H1 (cell line): Measurements from ENCODE around the gene MBNL1. TPM values are rescaled to one million over a fixed set of nuclear protein-coding genes. Genes with fewer than 3 reads are reported as not detected.

Experiments used
- CTCF ChIA-PET: fragments of 300-600 bp; sonication (Branson Sonifier 250); formaldehyde crosslinking; loops from one replicate; lab custom pipeline; 2021; ENCODE audit not compliant: partially characterized antibody; lab: Charles Lee
- POLR2A ChIA-PET: fragments of 300-600 bp; sonication (Branson Sonifier 250); formaldehyde crosslinking; loops from one replicate; lab custom pipeline; 2021; ENCODE audit warnings: inconsistent platforms; ENCODE audit not compliant: partially characterized antibody; lab: Charles Lee
- DNase-seq, 2 experiments: peaks; one replicate each; pipeline versions ENCODE4 v3.0.0 to v3.0.0-alpha.2; 2010 to 2022; ENCODE audit warnings: low spot score in 2 of 2, low read depth in 1 of 2, mixed read lengths in 1 of 2
- FAIRE-seq: peaks from 2 replicates; lab custom pipeline; 2011; peaks lifted over from hg19 to GRCh38; lab: Jason Lieb, UNC
- H2AFZ ChIP-seq: 2 replicates; pipeline ENCODE4 v1.8.1; 2012; ENCODE audit warnings: low read length, inconsistent platforms
- H2AK5ac ChIP-seq: 2 replicates; pipeline ENCODE4 v1.6.1; 2013; ENCODE audit warnings: low read depth, low read length
- H2BK120ac ChIP-seq: replicated peaks from 2 replicates; pipeline ENCODE3; 2013; ENCODE audit warnings: low read depth, low read length, inconsistent platforms
- H2BK12ac ChIP-seq: 2 replicates; pipeline ENCODE4 v1.6.1; 2013; ENCODE audit warnings: low read depth, low read length
- H2BK15ac ChIP-seq: 2 replicates; pipeline ENCODE4 v1.6.1; 2013; ENCODE audit warnings: low read length
- H2BK20ac ChIP-seq: 2 replicates; pipeline ENCODE4 v1.6.1; 2013; ENCODE audit warnings: low read length
- H2BK5ac ChIP-seq: 2 replicates; pipeline ENCODE4 v1.6.1; 2013; ENCODE audit warnings: low read depth, low read length
- H3K14ac ChIP-seq: 2 replicates; pipeline ENCODE4 v1.6.1; 2013; ENCODE audit warnings: inconsistent platforms; ENCODE audit not compliant: insufficient read length
- H3K18ac ChIP-seq: 2 replicates; pipeline ENCODE4 v1.6.1; 2013; ENCODE audit warnings: low read length; ENCODE audit errors: extremely low read depth
- H3K23ac ChIP-seq: 2 replicates; pipeline ENCODE4 v1.6.1; 2013; ENCODE audit warnings: inconsistent platforms; ENCODE audit not compliant: insufficient read length
- H3K23me2 ChIP-seq: 2 replicates; pipeline ENCODE4 v1.6.1; 2013; ENCODE audit warnings: low read depth, low read length
- H3K27ac ChIP-seq: 2 replicates; pipeline ENCODE4 v1.6.1; 2011; ENCODE audit warnings: low read depth, low read length, inconsistent platforms
- H3K27me3 ChIP-seq, 4 experiments: replicated peaks in 1 of 4; 1 replicate in 1 of 4; 2 replicates in 3 of 4; pipeline versions ENCODE4 v1.6.1 to v1.8.1; 2011 to 2013; ENCODE audit warnings: low read length in 3 of 4, mild to moderate bottlenecking in 3 of 4, inconsistent platforms in 2 of 4, mixed read lengths in 2 of 4, moderate library complexity in 1 of 4; ENCODE audit not compliant: control insufficient read depth in 3 of 4, insufficient read depth in 3 of 4; ENCODE audit errors: extremely low read depth in 1 of 4
- H3K36me3 ChIP-seq, 4 experiments: 2 replicates each; pipeline versions ENCODE4 v1.6.1 to v1.8.1; 2011 to 2013; ENCODE audit warnings: mild to moderate bottlenecking in 4 of 4, low read length in 3 of 4, moderate library complexity in 2 of 4, control low read depth in 1 of 4, inconsistent platforms in 1 of 4; ENCODE audit not compliant: insufficient read depth in 4 of 4, control insufficient read depth in 2 of 4
- H3K4ac ChIP-seq: replicated peaks from 2 replicates; pipeline ENCODE3; 2013; ENCODE audit warnings: low read length, low read depth, mixed read lengths, inconsistent platforms; ENCODE audit not compliant: insufficient read length
- H3K4me1 ChIP-seq, 4 experiments: replicated peaks in 1 of 4; 1 replicate in 1 of 4; 2 replicates in 3 of 4; pipeline versions ENCODE4 v1.6.1 to v1.8.1; 2011 to 2013; ENCODE audit warnings: low read length in 3 of 4, inconsistent platforms in 2 of 4, mixed read lengths in 1 of 4; ENCODE audit not compliant: insufficient read depth in 4 of 4, control insufficient read depth in 3 of 4
- H3K4me2 ChIP-seq, 2 experiments: 2 replicates each; pipeline versions ENCODE4 v1.6.1 to v1.8.1; 2011 to 2013; ENCODE audit warnings: low read depth in 2 of 2, low read length in 2 of 2, control low read depth in 1 of 2, inconsistent platforms in 1 of 2, mild to moderate bottlenecking in 1 of 2; ENCODE audit not compliant: insufficient read depth in 1 of 2
- H3K4me3 ChIP-seq, 4 experiments: fragments of 200-600, 300-600 bp in 1 of 4; sonication (generic), shearing (Covaris generic), sonication (Bioruptor Twin) in 1 of 4; 2 replicates each; pipeline versions ENCODE4 v1.5.1 to v1.8.1; 2011 to 2016; ENCODE audit warnings: low read length in 4 of 4, low read depth in 3 of 4, control low read depth in 2 of 4, inconsistent platforms in 2 of 4, mild to moderate bottlenecking in 2 of 4, mixed read lengths in 1 of 4, moderate library complexity in 1 of 4; ENCODE audit not compliant: insufficient read depth in 2 of 4; ENCODE audit errors: extremely low read depth in 1 of 4
- H3K56ac ChIP-seq: replicated peaks from 2 replicates; pipeline ENCODE3; 2013; ENCODE audit warnings: low read depth, mild to moderate bottlenecking, mixed read lengths, low read length, inconsistent platforms; ENCODE audit not compliant: insufficient read length
- H3K79me1 ChIP-seq: 2 replicates; pipeline ENCODE4 v1.6.1; 2013; ENCODE audit warnings: low read depth, low read length, control low read depth
- H3K79me2 ChIP-seq, 2 experiments: 2 replicates each; pipeline versions ENCODE4 v1.6.1 to v1.8.1; 2012 to 2013; ENCODE audit warnings: low read length in 2 of 2, mild to moderate bottlenecking in 2 of 2, inconsistent platforms in 1 of 2; ENCODE audit not compliant: insufficient read depth in 2 of 2, control insufficient read depth in 1 of 2
- H3K9ac ChIP-seq, 4 experiments: replicated peaks in 1 of 4; 1 replicate in 1 of 4; 2 replicates in 3 of 4; pipeline versions ENCODE4 v1.6.1 to v1.8.1; 2011 to 2013; ENCODE audit warnings: low read depth in 3 of 4, low read length in 3 of 4, control low read depth in 2 of 4, mild to moderate bottlenecking in 2 of 4, moderate library complexity in 2 of 4, inconsistent platforms in 1 of 4; ENCODE audit errors: extremely low read depth in 1 of 4
- H3K9me3 ChIP-seq, 2 experiments: 2 replicates each; pipeline versions ENCODE4 v1.6.1 to v1.8.1; 2012 to 2013; ENCODE audit warnings: mild to moderate bottlenecking in 2 of 2, moderate library complexity in 2 of 2, control low read depth in 1 of 2, inconsistent platforms in 1 of 2, low read depth in 1 of 2, low read length in 1 of 2, mixed read lengths in 1 of 2; ENCODE audit not compliant: insufficient read depth in 2 of 2
- H4K20me1 ChIP-seq, 2 experiments: replicated peaks in 1 of 2; 2 replicates each; pipeline versions ENCODE3 to v1.8.1; 2011 to 2013; ENCODE audit warnings: inconsistent platforms in 2 of 2, low read length in 2 of 2, mild to moderate bottlenecking in 1 of 2; ENCODE audit not compliant: insufficient read depth in 2 of 2, control insufficient read depth in 1 of 2
- H4K5ac ChIP-seq: 2 replicates; pipeline ENCODE4 v1.6.1; 2013; ENCODE audit warnings: low read length, low read depth, mixed read lengths, inconsistent platforms; ENCODE audit not compliant: insufficient read length
- H4K8ac ChIP-seq: 2 replicates; pipeline ENCODE4 v1.8.0; 2013; ENCODE audit warnings: mild to moderate bottlenecking, moderate library complexity, low read length, inconsistent platforms; ENCODE audit not compliant: insufficient read depth; ENCODE audit errors: extremely low read depth
- H4K91ac ChIP-seq: replicated peaks from 2 replicates; pipeline ENCODE3; 2013; ENCODE audit warnings: low read length, mixed read lengths, inconsistent platforms; ENCODE audit not compliant: insufficient read length
- CTCF ChIP-seq, 3 experiments: IDR thresholded peaks; 1 replicate in 2 of 3; 2 replicates in 1 of 3; pipeline versions ENCODE4 v1.5.1 to v1.6.1; 2011; ENCODE audit warnings: low read length in 3 of 3, mild to moderate bottlenecking in 3 of 3, inconsistent platforms in 2 of 3, low read depth in 1 of 3, moderate library complexity in 1 of 3; ENCODE audit not compliant: insufficient read depth in 1 of 3; ENCODE audit errors: control extremely low read depth in 1 of 3
- SIN3A ChIP-seq, 2 experiments: IDR thresholded peaks in 1 of 2; conservative IDR thresholded peaks in 1 of 2; 2 replicates each; pipeline ENCODE4 v1.6.1; 2011 to 2012; ENCODE audit warnings: low read length in 2 of 2, improper control_type of control experiment in 1 of 2, low read depth in 1 of 2, mild to moderate bottlenecking in 1 of 2
- TAF1 ChIP-seq: IDR thresholded peaks from 2 replicates; pipeline ENCODE4 v1.6.1; 2011; ENCODE audit warnings: mild to moderate bottlenecking, low read depth, low read length
- WGBS, 2 experiments: shearing (Covaris generic) in 1 of 2; methylation state at CpG; one replicate each; pipeline versions ENCODE4 v1.1.6 to v1.1.7; 2013 to 2015; ENCODE audit warnings: low lambda C conversion rate in 2 of 2, mixed read lengths in 2 of 2, inconsistent platforms in 1 of 2, low coverage in 1 of 2, missing lambda C conversion rate in 1 of 2; ENCODE audit not compliant: insufficient replicate concordance in 2 of 2, insufficient coverage in 1 of 2, insufficient read length in 1 of 2; ENCODE audit errors: extremely low coverage in 1 of 2, missing lambda C conversion rate in 1 of 2; 5-methylcytosine and 5-hydroxymethylcytosine counted together
- polyA plus RNA-seq, 7 experiments: library from polyadenylated mRNA; depleted of rRNA in 3 of 7; stranded (reverse) in 5 of 7; unstranded in 2 of 7; fragments of >200 nt in 5 of 7; fragments of 200-250 nt in 2 of 7; gene quantifications; 1 replicate in 5 of 7; 2 replicates in 1 of 7; 4 replicates in 1 of 7; pipeline versions ENCODE4 v1.2.1 to v1.2.3, GENCODE V29; 2011 to 2013; ENCODE audit warnings: missing spikeins in 2 of 7, mixed read lengths in 2 of 7
- total RNA-seq: library from RNA; stranded (reverse); fragmentation: NEBNext Ultra II Directional; extraction: Animal tissue kit (Norgen Biotek cat#: 25700); gene quantifications from 2 replicates; pipeline ENCODE4 v1.2.1, GENCODE V29; 2021

MBNL1 gene
- total and polyA plus RNA-seq, 2 of the 8 experiments (the other 6 are each of a cell fraction or from before 2014, with no cell fraction given), result 5.0 to 16.4 TPM

- H4K91ac ChIP-seq, result no peak overlapping the region
- H4K8ac ChIP-seq, result no peak overlapping the region
- H3K4me3 ChIP-seq, result no peak overlapping the region
- 0 out of 7 replicates have a peak, but pooled peaks cover 0 to 3% (median 0%) of the 10 kb centered on the region in 4 experiments for H3K4me1 ChIP-seq
- no peaks in the 10 kb centered on the region for H3K9me3 ChIP-seq
- WGBS, 2 experiments, result 95% methylated on average over 1 of the region's 1 CpG; no CpG with 5 or more reads in 1 of the 2 experiments
- no peak overlapping the region for H2AFZ ChIP-seq
- ChIA-PET CTCF (interaction anchor here (1.2 kb wide), 2 partner anchors 9 to 15 kb away, joined by 3 to 5 read pairs; no protein-coding TSS in a partner anchor), POLR2A (interaction anchor here (0.6 kb wide), 2 partner anchors 13 to 1347 kb away, joined by 3 read pairs; no protein-coding TSS in a partner anchor)
- no peak overlapping the region for H3K4ac ChIP-seq
- no peak for DNase-seq
- no peak overlapping the region for H4K5ac ChIP-seq
- H2BK5ac ChIP-seq, result no peak overlapping the region
- no peak overlapping the region for H3K27ac ChIP-seq
- H3K18ac ChIP-seq, result no peak overlapping the region
- no peaks in the 10 kb centered on the region for H3K23me2 ChIP-seq
- no peak overlapping the region for H3K4me2 ChIP-seq
- H3K79me2 ChIP-seq, result no peaks in the 10 kb centered on the region; a peak in 1 of 4 replicates
- no peak overlapping the region for H3K56ac ChIP-seq
- H3K27me3 ChIP-seq, result no peaks in the 10 kb centered on the region
- no peak overlapping the region for H2AK5ac ChIP-seq
- H2BK20ac ChIP-seq, result no peak overlapping the region
- no peak overlapping the region for H3K23ac ChIP-seq
- H3K79me1 ChIP-seq, result no peaks in the 10 kb centered on the region; the same call in 1 of the 2 replicates
- H2BK120ac ChIP-seq, result no peak overlapping the region
- no peaks in the 10 kb centered on the region; a peak in 1 of 8 replicates for H3K36me3 ChIP-seq
- FAIRE-seq, result no peak
- TF ChIP-seq SIN3A (conservative IDR thresholded peaks at IDR 0.05 in 1 of 2, IDR thresholded peaks at IDR 0.05 in 1 of 2; ENCODE audit: low read depth in 1 of 2, low read length in 2 of 2) (no peak), TAF1 (no peak), CTCF (IDR thresholded peaks at IDR 0.05; ENCODE audit: control extremely low read depth in 1 of 3, insufficient read depth in 1 of 3, low read depth in 1 of 3, low read length in 3 of 3) (no peak)
- no peak overlapping the region for H3K9ac ChIP-seq
- no peak overlapping the region for H2BK15ac ChIP-seq
- H2BK12ac ChIP-seq, result no peak overlapping the region
- no peaks in the 10 kb centered on the region for H4K20me1 ChIP-seq
- H3K14ac ChIP-seq, result no peak overlapping the region
Observed at GRCh38 chr3:152345233-152345632, 76.5 kb downstream of the MBNL1 start.
